Adrenal gland (tissue), 12 donors: ENCODE results near the gene ACSF3. TPM values are rescaled to one million over a fixed set of nuclear protein-coding genes. Genes with fewer than 3 reads are reported as not detected.

Experiments
- DNase-seq, 7 donors: peaks; one replicate each; pipeline ENCODE4 v3.0.0-alpha.2; 2019 to 2020
- H3K27ac ChIP-seq, 5 donors: fragments of 200-600 bp; sonication (generic) in 4 of 5; 1 replicate in 3 of 5; 2 replicates in 2 of 5; pipeline versions ENCODE4 v1.5.1 to v1.8.0; 2016 to 2020; ENCODE audit warnings: mild to moderate bottlenecking in 1 of 5
- H3K27me3 ChIP-seq: fragments of 200-600 bp; 2 replicates; pipeline ENCODE4 v1.8.0; 2021
- H3K36me3 ChIP-seq, 2 donors: fragments of 200-600 bp; replicated peaks in 1 of 2; 1 replicate in 1 of 2; 2 replicates in 1 of 2; pipeline versions ENCODE4 v1.5.1 to v1.8.0; 2018 to 2022
- H3K4me1 ChIP-seq, 2 donors: fragments of 200-600 bp; replicated peaks in 1 of 2; 1 replicate in 1 of 2; 2 replicates in 1 of 2; pipeline versions ENCODE4 v1.5.1 to v1.8.0; 2018 to 2021
- H3K4me3 ChIP-seq, 4 donors: fragments of 200-600 bp; sonication (generic) in 3 of 4; one replicate each; pipeline ENCODE4 v1.5.1; 2016 to 2018
- H3K9me3 ChIP-seq, 3 donors: fragments of 200-600 bp; sonication (generic) in 1 of 3; replicated peaks in 1 of 3; 1 replicate in 2 of 3; 2 replicates in 1 of 3; pipeline versions ENCODE4 v1.5.1 to v1.8.0; 2016 to 2021
- POLR2A ChIP-seq, 2 donors: fragments of 450-650 bp; IDR thresholded peaks; one replicate each; pipeline ENCODE4 v1.6.1; 2017; ENCODE audit warnings: antibody characterized with exemption in 2 of 2, mild to moderate bottlenecking in 2 of 2, moderate library complexity in 1 of 2
- WGBS, 4 donors: extraction: QIAGEN DNeasy Blood & Tissue Kit in 2 of 4; methylation state at CpG; one replicate each; pipeline versions ENCODE4 v1.1.5 to v1.1.7; 2013 to 2017; 5-methylcytosine and 5-hydroxymethylcytosine counted together
- intact Hi-C, 2 donors: fragments of 100-400 bp; cut with DNase I; formaldehyde crosslinking; loops; one replicate each; pipeline versions ENCODE4 v1.14.1 to v1.15.0; 2022 to 2023
- polyA plus RNA-seq, 3 donors: library from polyadenylated mRNA; stranded (reverse); fragments of 200-250 nt in 2 of 3; fragments of 350-450 nt in 1 of 3; fragmentation: Illumina TruSeq in 1 of 3; extraction: RNeasy Lipid Tissue Mini Kit (QIAGEN cat#74804) in 1 of 3; gene quantifications; one replicate each; pipeline ENCODE4 v1.2.3, GENCODE V29; 2013 to 2014
- total RNA-seq, 9 donors: library from RNA; depleted of rRNA in 4 of 9; stranded (reverse); fragments of >200 nt in 4 of 9; fragments of 120-200 nt in 1 of 9; fragmentation: NEBNext Ultra II Directional in 1 of 9; extraction: Animal tissue kit (Norgen Biotek cat#: 25700) in 1 of 9; gene quantifications; one replicate each; pipeline versions ENCODE4 v1.1.0 to v1.2.4, GENCODE V29; 2013 to 2023
- TF ChIP-seq, protein P1 (sequence below), 6 experiments: fragments of 450-650 bp in 4 of 6; fragments of 200-600 bp in 2 of 6; sonication (generic) in 1 of 6; IDR thresholded peaks; 1 replicate in 5 of 6; 2 replicates in 1 of 6; pipeline versions ENCODE4 v1.5.1 to v1.8.0; 2016 to 2021; ENCODE audit warnings: antibody characterized with exemption in 6 of 6, mild to moderate bottlenecking in 2 of 6, moderate library complexity in 1 of 6
- donor health status: healthy with polysubstance abuse.
- donor health status: Bipolar disorder and iron deficiency.
- donor health status: DM: yes; HTN: yes; CAD: no.
- donor health status: DM: no; HTN: no; CAD: no.
- donor health status: DM: no; HTN: no; CAD: no.
- donor health status: DM: yes; HTN: yes; CAD: no.

The ACSF3 gene
- total and polyA plus RNA-seq, 12 donors = 32.4 to 90.3 (median 57.0) TPM

DNA sequence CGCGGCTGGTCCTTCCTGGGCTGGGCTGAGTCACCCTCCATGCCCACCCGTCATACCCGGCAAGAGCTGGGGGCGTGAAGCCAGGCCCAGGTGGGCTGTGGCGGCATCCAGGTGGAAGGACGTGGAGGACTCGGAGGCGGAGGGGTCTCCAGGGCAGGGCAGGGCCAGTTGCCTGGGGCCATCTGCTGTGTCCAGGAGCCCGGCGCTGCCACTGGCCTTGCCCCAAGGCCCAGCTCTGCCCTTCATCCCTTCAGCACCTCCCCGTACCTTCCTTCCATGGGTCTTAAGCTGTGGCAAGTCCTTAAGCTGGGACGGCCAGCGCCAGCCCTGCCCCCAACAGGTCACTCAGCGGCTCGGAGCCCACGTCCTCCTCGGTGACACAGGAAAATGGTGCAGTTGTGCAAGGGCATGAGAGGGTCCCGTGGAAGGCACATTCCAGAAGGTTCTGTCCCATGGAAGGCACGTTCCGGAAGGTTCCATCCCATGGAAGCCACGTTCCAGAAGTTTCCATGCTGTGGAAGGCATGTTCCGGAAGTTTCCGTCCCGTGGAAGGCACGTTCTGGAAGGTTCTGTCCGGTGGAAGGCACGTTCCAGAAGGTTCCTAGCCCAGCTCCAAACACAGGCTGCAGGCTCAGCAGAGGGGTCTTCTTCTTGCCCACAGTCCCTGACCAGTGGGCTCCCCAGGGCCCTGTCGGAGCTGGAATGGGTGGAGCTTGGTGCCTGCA is 67.5 kb downstream of the ACSF3 start:
- TF ChIP-seq, protein P1, sequence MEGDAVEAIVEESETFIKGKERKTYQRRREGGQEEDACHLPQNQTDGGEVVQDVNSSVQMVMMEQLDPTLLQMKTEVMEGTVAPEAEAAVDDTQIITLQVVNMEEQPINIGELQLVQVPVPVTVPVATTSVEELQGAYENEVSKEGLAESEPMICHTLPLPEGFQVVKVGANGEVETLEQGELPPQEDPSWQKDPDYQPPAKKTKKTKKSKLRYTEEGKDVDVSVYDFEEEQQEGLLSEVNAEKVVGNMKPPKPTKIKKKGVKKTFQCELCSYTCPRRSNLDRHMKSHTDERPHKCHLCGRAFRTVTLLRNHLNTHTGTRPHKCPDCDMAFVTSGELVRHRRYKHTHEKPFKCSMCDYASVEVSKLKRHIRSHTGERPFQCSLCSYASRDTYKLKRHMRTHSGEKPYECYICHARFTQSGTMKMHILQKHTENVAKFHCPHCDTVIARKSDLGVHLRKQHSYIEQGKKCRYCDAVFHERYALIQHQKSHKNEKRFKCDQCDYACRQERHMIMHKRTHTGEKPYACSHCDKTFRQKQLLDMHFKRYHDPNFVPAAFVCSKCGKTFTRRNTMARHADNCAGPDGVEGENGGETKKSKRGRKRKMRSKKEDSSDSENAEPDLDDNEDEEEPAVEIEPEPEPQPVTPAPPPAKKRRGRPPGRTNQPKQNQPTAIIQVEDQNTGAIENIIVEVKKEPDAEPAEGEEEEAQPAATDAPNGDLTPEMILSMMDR (IDR thresholded peaks at IDR 0.05) = no peak
- no peak for TF ChIP-seq POLR2A (IDR thresholded peaks at IDR 0.05)
- H3K27ac ChIP-seq = no peak overlapping the region
- H3K4me3 ChIP-seq = no peak overlapping the region
- H3K27me3 ChIP-seq = no peaks in the 10 kb centered on the region
- DNase-seq = no peak
- no peaks in the 10 kb centered on the region for H3K9me3 ChIP-seq
- intact Hi-C loops = loop anchor here in 1 of 2 donors (5.0 to 10.0 kb wide), 2 partner anchors 66 to 344 kb away; partner anchors contain the start of gene ACSF3
- WGBS, 4 donors = 84 to 94% (median 86%) methylated on average over 23 to 29 of the region's 29 CpGs
- H3K36me3 ChIP-seq = no peaks in the 10 kb centered on the region
- peaks cover 2 to 6% of the 10 kb centered on the region in 2 donors for H3K4me1 ChIP-seq

- 85 to 92% (median 85%) methylated on average over 27 to 40 of the region's 40 CpGs for WGBS, 4 donors
- H3K4me3 ChIP-seq = no peak overlapping the region
These were observed 68.4 kb downstream of the ACSF3 start for GRCh38 chr16:89161763-89162713.

DNA sequence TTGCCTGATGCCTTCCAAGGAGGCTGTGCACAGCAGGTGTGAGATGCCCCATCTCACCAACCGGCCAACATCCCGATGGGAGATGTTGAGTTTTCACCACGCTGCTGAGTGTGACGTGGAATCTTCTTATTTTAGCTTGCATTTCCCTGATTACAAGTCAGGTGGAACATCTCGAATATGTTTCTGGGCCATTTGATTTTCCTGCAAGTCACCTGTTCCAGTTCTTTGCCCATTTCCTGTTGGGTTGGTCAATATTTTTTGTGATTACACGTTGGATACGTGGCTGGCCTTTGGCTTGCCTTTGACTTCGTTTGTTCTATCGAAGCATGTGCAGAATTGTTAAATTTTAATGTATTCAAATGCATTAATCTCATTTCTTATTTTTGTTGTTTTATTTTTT is 69.6 kb downstream of the ACSF3 start:
- no peak for DNase-seq
- no peaks in the 10 kb centered on the region for H3K9me3 ChIP-seq
- H3K4me3 ChIP-seq = no peak overlapping the region
- intact Hi-C loops = loop anchor here in 1 of 2 donors (5.0 to 10.0 kb wide), 2 partner anchors 68 to 346 kb away; partner anchors contain the start of gene ACSF3
- no peaks in the 10 kb centered on the region for H3K36me3 ChIP-seq
- peaks cover 0 to 9% of the 10 kb centered on the region in 2 donors for H3K4me1 ChIP-seq
- TF ChIP-seq POLR2A (IDR thresholded peaks at IDR 0.05) = no peak
- TF ChIP-seq, protein P1 (IDR thresholded peaks at IDR 0.05) = no peak
- peaks cover 3% of the 10 kb centered on the region for H3K27me3 ChIP-seq
- H3K27ac ChIP-seq = no peak overlapping the region
- 85 to 92% (median 86%) methylated on average over 9 of the region's 9 CpGs for WGBS, 4 donors

More at GRCh38 chr16:89161763-89162713, 68.4 kb downstream of the ACSF3 start:
- Histone ChIP-seq H3K4me1 (peaks cover 0 to 3% of the 10 kb centered on the region in 2 donors), H3K36me3 (no peaks in the 10 kb centered on the region), H3K27ac (no peak overlapping the region), H3K9me3 (no peaks in the 10 kb centered on the region), H3K27me3 (no peaks in the 10 kb centered on the region)
- TF ChIP-seq POLR2A (IDR thresholded peaks at IDR 0.05) = no peak
- TF ChIP-seq, protein P1 (IDR thresholded peaks at IDR 0.05) = no peak
- no peak for DNase-seq
- intact Hi-C loops = loop anchor here in 1 of 2 donors (5.0 to 10.0 kb wide), 2 partner anchors 67 to 345 kb away; partner anchors contain the start of gene ACSF3

DNA sequence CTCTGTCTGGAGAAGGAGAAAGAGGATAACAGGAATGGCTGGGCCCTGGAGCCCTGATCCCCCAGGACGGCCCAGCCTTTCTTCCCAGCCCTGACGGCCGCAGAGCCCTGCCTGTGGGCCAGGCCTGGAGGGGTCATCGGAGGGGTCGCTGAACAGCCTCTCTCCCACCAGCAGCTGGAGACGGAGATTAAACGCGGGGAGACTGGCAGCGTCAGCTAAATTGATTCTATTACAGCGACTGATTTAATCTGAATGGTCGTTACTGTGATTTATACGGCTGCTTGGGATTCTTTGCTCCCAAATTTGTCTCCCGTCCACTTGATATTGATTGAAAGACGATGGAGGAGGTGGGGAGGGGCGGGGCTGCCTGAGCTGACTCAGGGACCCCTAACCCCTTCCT is 70.8 kb downstream of the ACSF3 start:
- Histone ChIP-seq H3K9me3 (no peaks in the 10 kb centered on the region), H3K36me3 (no peaks in the 10 kb centered on the region), H3K27ac (no peak overlapping the region), H3K27me3 (peaks cover 9% of the 10 kb centered on the region), H3K4me3 (no peak overlapping the region), H3K4me1 (peaks cover 0 to 9% of the 10 kb centered on the region in 2 donors)
- intact Hi-C loops = loop anchor here in 1 of 2 donors (5.0 to 10.0 kb wide), 2 partner anchors 70 to 347 kb away; partner anchors contain the start of gene ACSF3
- DNase-seq = no peak
- WGBS, 4 donors = 68 to 76% (median 72%) methylated on average over 10 to 15 of the region's 15 CpGs
- TF ChIP-seq, protein P1 (IDR thresholded peaks at IDR 0.05) = no peak
- no peak for TF ChIP-seq POLR2A (IDR thresholded peaks at IDR 0.05)
